GM12864 (cell line): ENCODE results near the gene THNSL1.

Experiments used
- DNase-seq: peaks from one replicate; pipeline ENCODE4 v3.0.0-alpha.2; 2011; ENCODE audit warnings: low read depth
- H3K4me3 ChIP-seq: 2 replicates; pipeline ENCODE4 v1.5.1; 2011; ENCODE audit warnings: mild to moderate bottlenecking, low read depth, low read length, control low read depth
- CTCF ChIP-seq: IDR thresholded peaks from 2 replicates; pipeline ENCODE4 v1.5.1; 2011; ENCODE audit warnings: low read depth, mild to moderate bottlenecking, moderate library complexity, low read length, control low read depth, inconsistent platforms; ENCODE audit errors: missing control alignments

THNSL1 gene

GRCh38 chr10:24988831-24989640 lies 27.4 kb upstream of the THNSL1 start:
- no peak overlapping the region for H3K4me3 ChIP-seq
- DNase-seq = no peak
- TF ChIP-seq CTCF = no peak

- no peak for DNase-seq
- no peak for TF ChIP-seq CTCF
Measured at GRCh38 chr10:24989867-24990266, 26.5 kb upstream of the THNSL1 start.

GRCh38 chr10:24991298-24991697 lies 25.1 kb upstream of the THNSL1 start:
- no peak overlapping the region for H3K4me3 ChIP-seq

More at GRCh38 chr10:24989867-24990266, 26.5 kb upstream of the THNSL1 start:
- H3K4me3 ChIP-seq = no peak overlapping the region

GRCh38 chr10:24992512-24993133 lies 23.8 kb upstream of the THNSL1 start:
- TF ChIP-seq CTCF = no peak
- DNase-seq = no peak
- no peak overlapping the region for H3K4me3 ChIP-seq

More at GRCh38 chr10:24991298-24991697, 25.1 kb upstream of the THNSL1 start:
- DNase-seq = no peak
- TF ChIP-seq CTCF = no peak

- H3K4me3 ChIP-seq = no peak overlapping the region
- DNase-seq = no peak
- TF ChIP-seq CTCF = no peak
Measured at GRCh38 chr10:24993237-24993958, 23.0 kb upstream of the THNSL1 start.

- TF ChIP-seq CTCF = no peak
- no peak for DNase-seq
- H3K4me3 ChIP-seq = no peak overlapping the region
Measured at GRCh38 chr10:24995072-24995471, 21.3 kb upstream of the THNSL1 start.
